HG03520 (cell line): Measurements from ENCODE around the gene TMEM244.
"Not testable (repeated sequence)": the region's sequence is repeated elsewhere in the genome, so short reads cannot be mapped to it uniquely, and the experiment has no call there.

Experiments used
- ATAC-seq: cut with Tn5 transposase; IDR thresholded peaks from one replicate; pipeline ENCODE4 v1.9.1; 2021; ENCODE audit warnings: mild to moderate bottlenecking, moderate library complexity; ENCODE audit not compliant: unreplicated experiment

TMEM244 gene

GRCh38 chr6:129871221-129871620 is 10.1 kb upstream of the TMEM244 start:
- ATAC-seq = no peak

DNA sequence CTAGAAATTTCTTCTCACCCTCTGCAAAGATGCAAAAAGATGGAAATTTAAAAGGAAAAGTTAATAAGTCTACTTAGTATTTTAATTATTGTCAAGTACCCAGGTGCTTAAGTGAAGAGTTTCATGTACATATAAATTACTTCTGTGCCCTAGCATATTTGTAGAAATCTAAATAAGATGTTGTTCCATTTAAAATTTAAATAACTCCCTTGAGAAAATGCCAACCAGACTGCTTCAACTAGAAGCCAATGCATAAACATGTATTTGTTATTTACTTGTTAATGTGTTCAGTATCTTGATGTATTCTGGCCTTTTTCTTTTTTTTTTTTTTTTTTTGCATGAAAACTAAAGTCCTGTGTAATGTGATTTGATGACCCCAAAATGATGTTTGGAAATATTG is 6.3 kb upstream of the TMEM244 start:
- ATAC-seq = no peak

- no peak for ATAC-seq
Measured at GRCh38 chr6:129866688-129867087, 5.6 kb upstream of the TMEM244 start.

- no peak for ATAC-seq
Measured at GRCh38 chr6:129866256-129866655, 5.1 kb upstream of the TMEM244 start.

GRCh38 chr6:129865013-129865412 is 3.9 kb upstream of the TMEM244 start:
- ATAC-seq = no peak

DNA sequence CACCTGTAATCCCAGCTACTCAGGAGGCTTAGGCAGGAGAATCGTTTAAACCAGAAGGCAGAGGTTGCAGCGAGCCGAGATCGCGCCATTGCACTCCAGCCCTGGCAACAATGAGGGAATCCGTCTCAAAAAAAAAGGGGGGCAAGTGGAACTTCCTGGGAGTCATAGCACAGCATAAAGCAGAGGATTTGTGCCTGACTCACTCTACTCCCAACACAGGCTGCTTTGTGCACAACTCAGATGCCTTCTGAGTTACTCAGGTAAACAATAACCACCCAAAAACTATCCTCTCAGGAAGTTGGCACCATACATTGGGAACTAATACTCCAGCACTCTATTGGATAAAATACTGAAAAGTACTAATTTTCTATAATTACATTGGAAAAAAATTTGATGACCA is 2.5 kb upstream of the TMEM244 start:
- no peak for ATAC-seq

GRCh38 chr6:129859524-129859923 is 1.6 kb downstream of the TMEM244 start:
- no peak for ATAC-seq

DNA sequence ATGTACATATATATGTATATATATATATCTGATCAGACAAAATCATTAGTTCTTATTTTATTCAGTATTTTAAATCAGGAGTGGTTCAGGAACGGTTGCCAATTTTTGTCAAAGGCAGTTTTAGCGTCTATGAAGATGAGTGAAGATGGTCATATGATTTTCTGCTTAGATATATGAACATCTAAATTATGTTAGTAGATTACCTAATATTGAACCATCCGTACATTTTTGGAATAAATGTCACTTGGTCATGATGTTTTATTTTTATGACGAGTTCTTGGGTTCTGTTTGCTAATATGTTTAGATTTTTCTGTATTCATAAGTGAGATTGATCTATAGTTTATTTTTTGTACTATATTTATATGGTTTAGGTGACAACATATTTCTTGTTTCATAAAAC is 3.3 kb downstream of the TMEM244 start:
- no peak for ATAC-seq

GRCh38 chr6:129853996-129854711 is 7.0 kb downstream of the TMEM244 start:
- no peak for ATAC-seq

DNA sequence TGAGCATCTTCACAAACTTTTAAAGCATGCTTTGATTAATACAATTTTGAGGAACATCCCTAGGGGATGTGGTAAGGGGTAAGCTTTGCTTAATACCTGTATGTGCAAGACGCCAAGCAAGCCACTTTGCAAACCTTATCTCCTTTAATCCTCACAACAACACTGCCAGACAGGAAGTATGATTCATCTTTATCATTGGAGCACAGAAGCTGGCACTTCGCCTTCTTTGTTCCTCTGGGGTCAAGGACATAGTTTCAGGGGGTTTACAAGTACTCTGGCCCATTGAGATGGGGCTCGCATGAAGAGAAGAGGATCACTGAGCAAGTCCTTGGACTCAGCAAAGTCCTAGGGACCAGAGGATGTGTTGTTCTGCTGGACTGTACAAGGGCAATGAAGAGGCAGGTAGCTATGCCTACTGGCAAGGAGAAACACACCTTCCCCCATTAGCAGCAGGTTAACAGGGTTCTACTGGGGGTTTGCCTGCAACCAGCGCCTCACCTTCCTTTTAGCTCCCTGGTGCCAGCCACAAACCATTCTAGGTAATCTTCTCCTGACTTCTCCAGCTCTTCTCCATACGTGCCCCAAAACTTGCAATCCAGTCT is 8.8 kb downstream of the TMEM244 start:
- ATAC-seq = no peak

DNA sequence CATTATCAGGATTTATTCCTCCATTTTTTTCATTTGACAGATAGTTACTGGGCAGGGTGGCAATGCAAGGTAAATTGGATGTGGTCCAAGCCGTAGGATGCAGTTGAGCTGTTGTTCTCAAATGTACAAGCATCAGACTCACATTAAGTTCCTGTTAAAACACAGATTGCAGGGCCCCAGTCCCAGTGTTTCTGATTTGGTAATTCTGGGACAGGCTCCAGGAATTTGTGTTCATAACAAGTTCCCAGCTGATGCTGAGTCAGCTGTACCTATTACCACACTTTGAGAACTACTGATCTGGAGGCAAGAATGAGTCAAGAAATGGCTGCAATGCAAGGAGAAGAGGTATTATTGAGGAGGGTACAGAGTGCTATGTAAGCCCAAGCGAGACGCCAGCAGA is 11.7 kb downstream of the TMEM244 start:
- ATAC-seq = no peak

GRCh38 chr6:129846761-129847160 is 14.4 kb downstream of the TMEM244 start:
- ATAC-seq = no peak

- ATAC-seq = no peak
Measured at GRCh38 chr6:129845696-129846095, 15.4 kb downstream of the TMEM244 start.

DNA sequence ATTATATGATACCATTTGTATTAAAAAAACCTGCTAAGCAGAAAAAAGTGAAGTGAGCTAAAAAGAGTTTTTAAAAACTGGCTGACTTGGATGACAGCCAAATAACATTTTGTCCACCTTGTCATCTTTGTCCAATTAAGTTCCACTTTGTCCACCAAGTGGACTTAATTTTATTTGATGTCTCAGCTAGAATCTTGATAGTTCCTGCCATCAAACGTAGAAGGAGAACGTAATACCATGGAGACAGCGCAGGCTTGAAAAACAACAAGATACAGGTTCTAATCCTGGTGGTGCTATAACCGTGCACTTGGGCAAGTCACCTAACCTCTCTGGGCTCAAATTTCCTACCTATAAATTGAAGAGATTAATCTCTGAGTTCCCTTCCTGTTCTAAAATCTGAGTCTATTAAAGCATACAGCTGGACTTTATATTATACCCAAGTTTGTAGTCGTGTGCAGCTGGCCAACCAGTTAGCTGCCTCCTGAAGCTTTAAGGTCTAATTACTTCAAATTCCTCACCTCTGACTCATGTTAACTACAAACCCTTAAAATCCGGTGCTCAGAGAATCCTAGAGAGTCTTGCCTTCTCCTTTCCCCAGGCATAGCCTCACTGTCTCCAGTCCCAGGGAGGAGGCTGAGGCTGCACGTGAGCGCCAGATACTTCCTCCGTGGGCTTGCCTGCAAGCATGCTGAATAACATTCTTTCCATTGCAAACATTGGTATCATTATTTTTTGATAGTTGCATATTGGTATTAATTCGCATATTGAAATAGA is 16.8 kb downstream of the TMEM244 start:
- ATAC-seq = no peak

GRCh38 chr6:129843573-129843972 is 17.5 kb downstream of the TMEM244 start:
- no peak for ATAC-seq

DNA sequence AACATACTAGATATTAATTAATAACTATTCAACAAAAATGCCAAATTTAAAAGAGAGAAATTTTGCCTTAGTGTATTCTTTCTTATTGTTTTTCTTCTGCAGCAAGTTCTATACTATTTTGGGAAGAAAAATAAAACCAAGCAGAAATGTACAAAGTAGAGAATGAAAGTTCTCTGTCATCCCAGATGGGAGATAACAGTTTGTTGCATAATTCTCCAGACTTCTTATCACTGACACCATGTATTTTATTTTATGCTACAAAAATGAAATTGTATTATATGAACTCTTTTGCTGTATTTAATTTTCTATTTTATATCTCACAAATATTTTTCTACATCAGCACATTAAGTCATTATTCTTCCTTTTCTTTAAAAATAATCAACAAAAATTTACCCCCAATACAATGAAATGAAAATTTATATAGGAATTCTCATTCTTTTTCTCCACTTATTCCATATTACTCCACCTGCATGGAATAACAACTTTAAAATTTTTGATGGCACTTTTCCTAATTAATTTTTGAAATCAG is 18.2 kb downstream of the TMEM244 start:
- ATAC-seq = no peak

GRCh38 chr6:129842137-129842536 is 19.0 kb downstream of the TMEM244 start:
- no peak for ATAC-seq

- not testable (repeated sequence) for ATAC-seq
Measured at GRCh38 chr6:129839562-129839961, 21.6 kb downstream of the TMEM244 start.

GRCh38 chr6:129835691-129836090 is 25.4 kb downstream of the TMEM244 start:
- ATAC-seq = no peak

GRCh38 chr6:129832299-129832698 is 28.8 kb downstream of the TMEM244 start:
- no peak for ATAC-seq

GRCh38 chr6:129828229-129828628 is 32.9 kb downstream of the TMEM244 start:
- no peak for ATAC-seq

- no peak for ATAC-seq
Measured at GRCh38 chr6:129818251-129818650, 42.9 kb downstream of the TMEM244 start.
